Heart right ventricle (tissue), 16 donors: Measurements from ENCODE around the gene ATP6V0C. TPM values are rescaled to one million over a fixed set of nuclear protein-coding genes. Genes with fewer than 3 reads are reported as not detected.

Experiments
- ATAC-seq, 8 donors: fragments of 200-7000 bp; cut with Tn5 transposase; one replicate each; pipeline ENCODE4 v1.9.1; 2020; ENCODE audit warnings: mild to moderate bottlenecking in 8 of 8, moderate library complexity in 8 of 8, moderate number of reproducible peaks in 1 of 8
- DNase-seq, 2 donors: peaks; one replicate each; pipeline ENCODE4 v3.0.0-alpha.2; 2020
- H3K27ac ChIP-seq, 10 donors: fragments of 200-600 bp; sonication (generic) in 2 of 10; one replicate each; pipeline versions ENCODE4 v1.5.0 to v1.8.0; 2020 to 2022; ENCODE audit warnings: mild to moderate bottlenecking in 3 of 10
- H3K27me3 ChIP-seq, 7 donors: fragments of 200-600 bp; one replicate each; pipeline ENCODE4 v1.8.0; 2021 to 2022; ENCODE audit warnings: mild to moderate bottlenecking in 2 of 7
- H3K36me3 ChIP-seq, 9 donors: fragments of 200-600 bp; sonication (generic) in 1 of 9; one replicate each; pipeline versions ENCODE4 v1.5.0 to v1.8.0; 2020 to 2022; ENCODE audit warnings: mild to moderate bottlenecking in 2 of 9
- H3K4me1 ChIP-seq, 9 donors: fragments of 200-600 bp; sonication (generic) in 1 of 9; one replicate each; pipeline versions ENCODE4 v1.5.0 to v1.8.0; 2020 to 2022; ENCODE audit warnings: mild to moderate bottlenecking in 4 of 9
- H3K4me3 ChIP-seq, 10 donors: fragments of 200-600 bp; sonication (generic) in 2 of 10; one replicate each; pipeline versions ENCODE4 v1.5.0 to v1.8.0; 2020 to 2022; ENCODE audit warnings: mild to moderate bottlenecking in 7 of 10, moderate library complexity in 2 of 10
- H3K9me3 ChIP-seq, 11 donors: fragments of 200-600 bp in 10 of 11; sonication (generic) in 2 of 11; one replicate each; pipeline versions ENCODE4 v1.5.0 to v1.8.0; 2013 to 2022; ENCODE audit warnings: mild to moderate bottlenecking in 2 of 11, control low read depth in 1 of 11, moderate library complexity in 1 of 11
- WGBS, 2 donors: extraction: QIAGEN DNeasy Blood & Tissue Kit; methylation state at CpG; one replicate each; pipeline ENCODE4 v1.1.7; 2013; ENCODE audit warnings: inconsistent platforms in 1 of 2; 5-methylcytosine and 5-hydroxymethylcytosine counted together
- intact Hi-C, 10 donors: fragments of 100-400 bp; cut with DNase I; formaldehyde crosslinking; loops; one replicate each; pipeline versions ENCODE4 v1.11.1 to v1.14.2; 2022
- long read RNA-seq, 3 donors: library from polyadenylated mRNA; unstranded; transcript quantifications; one replicate each; pipeline ENCODE4 v2.0.0, GENCODE V29; 2020 to 2021
- polyA plus RNA-seq, 2 donors: library from polyadenylated mRNA; stranded (reverse); fragments of 200-250 nt; gene quantifications; one replicate each; pipeline ENCODE4 v1.2.3, GENCODE V29; 2013
- total RNA-seq, 10 donors: library from RNA; stranded (reverse); fragmentation: NEBNext Ultra II Directional in 3 of 10; extraction: Animal tissue kit (Norgen Biotek cat#: 25700) in 3 of 10; gene quantifications; one replicate each; pipeline versions ENCODE4 v1.2.1 to v1.2.4, GENCODE V29; 2021 to 2023
- TF ChIP-seq, protein P1 (sequence below), 9 donors: fragments of 200-600 bp; sonication (generic) in 2 of 9; IDR thresholded peaks; one replicate each; pipeline versions ENCODE4 v1.5.0 to v1.8.0; 2021 to 2022; ENCODE audit warnings: antibody characterized with exemption in 9 of 9, mild to moderate bottlenecking in 5 of 9, moderate library complexity in 1 of 9
- donor health status: Arrhythmogenic right ventricular cardiomyopathy.
- donor health status: ischemic (EF 13 %, LVEDD 7.1; RV severe dilation, severe dysfunction).
- donor health status: healthy with polysubstance abuse.
- donor health status: DM: no; HTN: yes; CAD: no.
- donor health status: DM: no; HTN: no; CAD: no.
- donor health status: ischemic (EF 25% LVEDD 6.9; RV normal size, moderate dysfunction).
- donor health status: ischemic (EF 25% LVEDD 5.7; RV mildly dilated, moderate dysfunction).
- donor health status: healthy.
- donor health status: DM: yes; HTN: yes; CAD: no.
- donor health status: Ischemic cardiomyopathy.
- donor health status: ischemic (EF 35%, LVEDD 5.7; RV mildly dilated, moderate dysfunction).
- donor health status: nonischemic (EF 11% LVEDD 7.7; RV severe dilation, severe dysfunction).
- donor health status: DM: yes; HTN: yes; CAD: no.
- donor health status: PGD.
- donor health status: ischemic (EF 29% LVEDD 5.4; RV normal size, mild dysfunction).
- donor health status: nonischemic (EF 23%, LVEDD 6.1; RV moderate dilation, normal function).

Gene ATP6V0C
- 100 to 1,000 TPM; 104 to 209 (median 130) TPM for total RNA-seq
- 100 to 1,000 TPM in 1 of 2 donors, 10 to 100 TPM in 1; 58.5 to 243 TPM for polyA plus RNA-seq
- long read RNA-seq, donor 1, transcript ATP6V0C-201 (3 exons, 1,175 nt) = major isoform, 16 of 16 reads
- long read RNA-seq, donor 1, partial matches to known transcripts = 0 of 16 reads
- long read RNA-seq, donor 1, other reads (novel, unspliced or antisense) = 0 of 16 reads
- long read RNA-seq, donor 2, transcript ATP6V0C-201 (3 exons, 1,175 nt) = major isoform, 35 of 39 reads
- long read RNA-seq, donor 2, partial matches to known transcripts = 0 of 39 reads
- long read RNA-seq, donor 2, other reads (novel, unspliced or antisense) = 0 of 39 reads
- long read RNA-seq, donor 3, transcript ATP6V0C-201 (3 exons, 1,175 nt) = major isoform, 8 of 9 reads
- long read RNA-seq, donor 3, partial matches to known transcripts = 0 of 9 reads
- long read RNA-seq, donor 3, other reads (novel, unspliced or antisense) = 0 of 9 reads

DNA sequence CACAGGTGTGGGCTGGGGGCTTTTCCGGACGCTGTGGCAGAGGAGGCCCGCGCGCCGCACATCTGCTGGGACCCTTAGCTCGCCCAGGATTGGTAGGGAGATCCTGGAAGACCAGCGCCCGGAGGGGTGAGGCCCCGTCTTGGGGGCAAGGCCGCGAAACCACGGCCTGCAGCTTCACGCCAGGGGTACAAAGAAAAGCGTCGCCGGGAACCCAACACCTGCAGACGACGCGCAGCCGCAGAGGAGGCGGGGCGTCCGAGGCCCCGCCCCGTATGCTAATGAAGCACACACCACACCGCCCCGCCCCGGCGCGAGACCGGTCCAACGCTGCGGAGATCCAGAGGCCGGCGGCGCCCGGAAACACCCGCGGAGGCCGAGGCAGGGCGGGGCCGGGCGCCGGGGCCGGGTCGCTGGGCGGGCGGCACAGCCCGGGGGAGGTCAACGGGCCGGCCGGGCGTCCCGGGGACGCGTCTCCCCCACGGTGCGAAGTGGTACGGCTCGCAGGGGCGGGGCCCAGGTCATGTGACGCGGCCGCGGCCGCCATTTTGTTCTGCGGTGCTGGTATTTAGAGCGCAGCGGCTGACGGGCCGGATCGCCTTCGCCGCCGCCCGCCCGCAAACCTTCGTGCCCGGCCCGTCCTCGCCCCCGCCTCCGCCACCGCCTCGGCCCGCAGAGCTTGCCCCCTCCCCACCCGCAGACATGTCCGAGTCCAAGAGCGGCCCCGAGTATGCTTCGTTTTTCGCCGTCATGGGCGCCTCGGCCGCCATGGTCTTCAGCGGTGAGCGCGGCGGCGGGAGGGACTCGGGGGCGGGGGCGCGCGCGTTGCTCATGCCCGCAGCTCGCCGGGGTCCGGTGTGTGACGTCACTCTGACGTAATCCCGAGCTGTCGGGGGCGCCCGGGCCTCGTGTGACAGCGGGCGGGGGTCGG lies at the start of gene ATP6V0C:
Gene ATP6V0C, plus strand, starts transcription at position 548 of the 928 bp plus-strand sequence. Its CDS starts 152 bp downstream, at position 700.
- peak within 1 kb of the TSS; percentile 80 to 99 (median 96) for H3K27ac ChIP-seq
- H3K4me3 ChIP-seq = peak within 1 kb of the TSS; percentile 84 to 100 (median 96)
- TF ChIP-seq, protein P1, sequence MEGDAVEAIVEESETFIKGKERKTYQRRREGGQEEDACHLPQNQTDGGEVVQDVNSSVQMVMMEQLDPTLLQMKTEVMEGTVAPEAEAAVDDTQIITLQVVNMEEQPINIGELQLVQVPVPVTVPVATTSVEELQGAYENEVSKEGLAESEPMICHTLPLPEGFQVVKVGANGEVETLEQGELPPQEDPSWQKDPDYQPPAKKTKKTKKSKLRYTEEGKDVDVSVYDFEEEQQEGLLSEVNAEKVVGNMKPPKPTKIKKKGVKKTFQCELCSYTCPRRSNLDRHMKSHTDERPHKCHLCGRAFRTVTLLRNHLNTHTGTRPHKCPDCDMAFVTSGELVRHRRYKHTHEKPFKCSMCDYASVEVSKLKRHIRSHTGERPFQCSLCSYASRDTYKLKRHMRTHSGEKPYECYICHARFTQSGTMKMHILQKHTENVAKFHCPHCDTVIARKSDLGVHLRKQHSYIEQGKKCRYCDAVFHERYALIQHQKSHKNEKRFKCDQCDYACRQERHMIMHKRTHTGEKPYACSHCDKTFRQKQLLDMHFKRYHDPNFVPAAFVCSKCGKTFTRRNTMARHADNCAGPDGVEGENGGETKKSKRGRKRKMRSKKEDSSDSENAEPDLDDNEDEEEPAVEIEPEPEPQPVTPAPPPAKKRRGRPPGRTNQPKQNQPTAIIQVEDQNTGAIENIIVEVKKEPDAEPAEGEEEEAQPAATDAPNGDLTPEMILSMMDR (IDR thresholded peaks at IDR 0.05) = no peak
- no peaks in the 10 kb centered on the region for H3K27me3 ChIP-seq
- peaks cover 36 to 80% (median 51%) of the 10 kb centered on the region in 9 donors for H3K4me1 ChIP-seq
- H3K36me3 ChIP-seq = no peaks in the 10 kb centered on the region
- DNase-seq (peak; percentile 91 to 94), ATAC-seq (peak; percentile 82 to 93 (median 88))
- no peaks in the 10 kb centered on the region for H3K9me3 ChIP-seq
- WGBS, 2 donors = 1% methylated on average over 86 to 122 of the region's 122 CpGs
- intact Hi-C loops = no loop called here

DNA sequence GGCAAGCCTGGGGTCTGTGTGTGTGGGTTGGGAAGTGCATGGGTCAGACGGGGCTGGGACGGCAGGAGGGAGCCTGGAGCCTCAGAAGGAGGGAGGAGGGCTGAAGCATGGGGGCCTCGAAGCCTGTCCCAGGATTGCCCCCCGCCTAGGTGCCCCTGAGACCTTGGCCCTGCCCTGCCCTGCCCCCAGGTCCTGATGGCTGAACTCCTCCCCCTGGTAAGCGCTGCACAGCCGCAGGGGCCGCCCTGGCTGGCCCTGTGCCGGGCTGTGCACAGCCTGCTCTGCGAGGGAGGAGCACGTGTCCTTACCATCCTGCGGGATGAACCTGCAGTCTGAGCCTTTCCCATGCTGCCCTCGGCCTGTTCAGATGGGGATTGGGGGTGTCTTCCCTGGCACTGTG lies 49.4 kb upstream of the ATP6V0C start:
- DNase-seq (no peak), ATAC-seq (no peak)
- no peak overlapping the region for H3K4me3 ChIP-seq
- WGBS, 2 donors = 82 to 84% methylated on average over 4 to 12 of the region's 12 CpGs
- H3K27ac ChIP-seq = no peak overlapping the region
- intact Hi-C loops = no loop called here
- no peaks in the 10 kb centered on the region for H3K36me3 ChIP-seq
- peaks cover 0 to 24% (median 0%) of the 10 kb centered on the region in 7 donors for H3K27me3 ChIP-seq
- TF ChIP-seq, protein P1 (IDR thresholded peaks at IDR 0.05) = no peak
- peaks cover 10 to 32% (median 25%) of the 10 kb centered on the region in 9 donors for H3K4me1 ChIP-seq
- no peaks in the 10 kb centered on the region for H3K9me3 ChIP-seq

DNA sequence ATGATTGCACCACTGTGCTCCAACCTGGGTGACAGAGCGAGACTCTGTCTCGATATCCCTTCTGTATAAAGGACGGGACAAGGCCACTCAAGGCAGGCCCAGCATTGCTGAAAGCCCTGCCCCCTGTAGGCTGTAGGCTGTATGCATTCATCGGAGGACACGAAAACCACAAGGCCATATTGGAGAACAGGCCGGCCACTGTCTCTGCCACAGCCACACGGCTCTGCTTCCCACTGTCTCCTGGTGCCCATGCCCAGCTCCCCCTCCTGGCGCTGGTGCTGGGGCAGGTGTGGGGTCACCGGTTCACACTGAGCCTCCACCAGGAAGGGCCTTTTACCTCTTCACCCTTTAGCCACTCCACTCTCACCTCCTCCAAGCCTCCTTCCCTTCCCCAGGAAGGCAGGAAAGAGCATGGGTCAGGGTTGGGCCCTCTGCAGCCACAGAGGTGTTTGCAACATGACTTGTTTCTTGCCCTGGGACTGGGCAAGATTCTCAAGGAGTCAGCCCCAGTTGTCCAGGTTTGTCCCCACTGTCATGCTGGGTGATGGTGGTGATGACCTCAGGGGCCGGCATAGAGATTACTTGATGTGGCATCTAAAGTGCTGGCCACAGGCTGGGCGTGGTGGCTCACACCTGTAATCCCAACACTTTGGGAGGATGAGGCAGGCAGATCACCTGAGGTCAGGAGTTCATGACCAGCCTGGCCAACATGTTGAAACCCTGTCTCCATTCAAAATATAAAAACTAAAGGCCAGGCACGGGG lies 47.9 kb upstream of the ATP6V0C start:
- H3K4me1 ChIP-seq = peaks cover 7 to 35% (median 25%) of the 10 kb centered on the region in 9 donors
- ATAC-seq (no peak), DNase-seq (no peak)
- 85 to 92% methylated on average over 12 of the region's 12 CpGs for WGBS, 2 donors
- H3K27me3 ChIP-seq = peaks cover 0 to 39% (median 14%) of the 10 kb centered on the region in 7 donors
- H3K27ac ChIP-seq = no peak overlapping the region
- TF ChIP-seq, protein P1 (IDR thresholded peaks at IDR 0.05) = no peak
- no peaks in the 10 kb centered on the region for H3K36me3 ChIP-seq
- intact Hi-C loops = no loop called here
- no peaks in the 10 kb centered on the region for H3K9me3 ChIP-seq
- H3K4me3 ChIP-seq = no peak overlapping the region
